CD4-positive, alpha-beta T cell treated with Interleukin-6 at 100 ng/mL for 8 hours (primary cell): ENCODE data around the gene MEGF11.
A peak's percentile ranks its signal among the peaks of the same experiment; 100 is the strongest.

Source experiments
- DNase-seq: peaks from one replicate; pipeline ENCODE4 v3.0.0-alpha.2; 2020; ENCODE audit warnings: mixed read lengths, low spot score

MEGF11 gene

DNA sequence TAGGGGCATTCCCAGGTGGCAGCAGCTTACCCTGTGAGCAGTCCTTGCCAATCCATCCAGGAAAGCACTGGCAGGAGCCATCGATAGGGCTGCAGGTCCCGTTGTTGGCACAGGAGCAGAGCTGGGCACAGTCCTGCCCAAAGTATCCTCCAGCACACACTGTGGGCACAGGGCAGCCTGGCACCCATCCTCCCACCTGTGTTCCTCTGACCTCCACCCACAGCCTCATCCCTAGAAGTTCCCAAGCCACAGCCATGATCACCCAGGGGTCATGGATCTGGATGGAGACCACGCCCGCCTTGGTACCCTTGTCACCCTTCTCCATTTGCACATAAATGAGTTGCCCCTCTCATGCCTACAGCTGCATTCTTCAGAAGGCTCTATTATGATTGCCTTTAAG, 335.6 kb downstream of the MEGF11 start:
- no peak for DNase-seq

DNA sequence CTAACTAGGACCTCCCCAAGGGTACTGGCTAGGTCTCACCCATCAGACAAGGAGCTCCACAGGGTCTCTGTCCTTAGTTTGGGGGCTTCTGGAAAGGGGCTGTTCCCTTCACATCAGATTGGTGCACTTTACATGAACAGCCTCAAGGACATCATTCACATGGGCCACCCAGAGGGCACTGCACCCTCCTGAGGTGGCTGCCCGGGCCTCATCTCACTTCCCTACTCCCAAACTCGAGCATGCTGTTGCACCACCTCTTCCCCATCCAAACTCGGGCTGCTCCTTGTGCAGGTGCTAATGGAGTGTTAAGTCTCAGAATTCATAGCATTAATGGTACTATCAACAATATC, 336.2 kb downstream of the MEGF11 start:
- DNase-seq = no peak

DNA sequence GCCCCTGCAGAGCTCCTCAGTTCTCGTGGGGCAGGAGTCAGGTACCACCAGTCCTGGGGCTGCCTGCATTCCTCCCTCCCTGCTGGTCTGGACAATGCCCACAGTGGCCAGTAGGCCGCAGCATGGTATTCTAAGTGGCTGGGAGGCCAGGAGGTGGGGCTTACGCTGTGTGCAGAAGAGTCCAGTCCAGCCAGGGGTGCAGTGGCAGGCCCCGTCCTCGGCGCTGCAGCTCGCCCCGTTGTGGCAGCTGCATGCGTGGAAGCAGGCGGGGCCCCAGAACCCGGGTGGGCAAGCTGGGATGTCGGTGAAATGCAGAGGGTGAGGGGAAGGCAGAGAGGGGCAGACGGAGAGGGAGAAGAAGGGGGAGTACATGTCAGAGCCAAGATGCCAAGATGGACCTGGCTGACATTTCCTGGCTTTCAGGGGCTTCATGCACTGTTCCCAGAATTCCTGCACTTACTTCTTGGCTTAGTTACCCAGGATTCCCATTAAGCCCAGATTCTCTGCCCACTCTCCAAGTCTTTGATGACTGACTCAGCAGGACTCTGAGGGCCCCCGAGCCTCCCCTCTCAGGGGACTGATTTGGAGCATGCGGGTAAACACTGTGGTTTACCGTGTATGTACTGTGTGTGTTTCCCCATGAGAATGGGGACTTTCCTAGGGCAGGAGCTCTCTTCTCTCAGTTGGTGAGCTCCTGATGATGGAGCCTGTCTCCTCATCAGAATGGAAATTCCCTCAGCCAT, 336.7 kb downstream of the MEGF11 start:
- no peak for DNase-seq

DNA sequence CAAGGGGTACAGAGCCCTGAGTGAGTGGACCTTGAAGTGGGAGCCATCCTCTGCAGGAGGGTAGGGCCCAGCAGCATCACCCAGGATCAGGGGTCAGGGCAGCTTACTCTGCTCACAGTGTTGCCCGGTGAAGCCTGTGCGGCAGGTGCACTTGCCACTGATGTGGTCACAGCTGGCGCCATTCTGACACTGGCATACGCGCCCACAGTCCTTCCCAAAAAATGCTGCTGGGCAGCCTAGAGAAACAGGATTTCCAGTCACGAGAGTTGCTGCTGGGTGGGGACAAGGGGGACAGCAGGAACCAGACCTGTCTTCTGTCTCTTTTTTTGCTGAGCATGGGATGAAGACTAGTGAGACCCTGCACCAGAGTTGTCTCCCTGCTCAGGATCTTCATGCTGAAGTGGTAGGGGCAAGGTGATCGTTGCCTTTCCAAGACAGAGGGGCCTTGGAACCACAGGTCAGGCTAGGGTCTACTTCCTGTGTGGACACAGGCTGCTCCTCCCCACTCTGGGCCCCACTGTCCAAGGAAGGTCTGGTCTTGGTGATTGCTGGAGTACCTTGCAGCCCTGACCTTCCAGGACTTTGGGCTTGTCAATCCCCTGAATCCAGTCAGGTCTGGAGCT, 337.4 kb downstream of the MEGF11 start:
- no peak for DNase-seq

DNA sequence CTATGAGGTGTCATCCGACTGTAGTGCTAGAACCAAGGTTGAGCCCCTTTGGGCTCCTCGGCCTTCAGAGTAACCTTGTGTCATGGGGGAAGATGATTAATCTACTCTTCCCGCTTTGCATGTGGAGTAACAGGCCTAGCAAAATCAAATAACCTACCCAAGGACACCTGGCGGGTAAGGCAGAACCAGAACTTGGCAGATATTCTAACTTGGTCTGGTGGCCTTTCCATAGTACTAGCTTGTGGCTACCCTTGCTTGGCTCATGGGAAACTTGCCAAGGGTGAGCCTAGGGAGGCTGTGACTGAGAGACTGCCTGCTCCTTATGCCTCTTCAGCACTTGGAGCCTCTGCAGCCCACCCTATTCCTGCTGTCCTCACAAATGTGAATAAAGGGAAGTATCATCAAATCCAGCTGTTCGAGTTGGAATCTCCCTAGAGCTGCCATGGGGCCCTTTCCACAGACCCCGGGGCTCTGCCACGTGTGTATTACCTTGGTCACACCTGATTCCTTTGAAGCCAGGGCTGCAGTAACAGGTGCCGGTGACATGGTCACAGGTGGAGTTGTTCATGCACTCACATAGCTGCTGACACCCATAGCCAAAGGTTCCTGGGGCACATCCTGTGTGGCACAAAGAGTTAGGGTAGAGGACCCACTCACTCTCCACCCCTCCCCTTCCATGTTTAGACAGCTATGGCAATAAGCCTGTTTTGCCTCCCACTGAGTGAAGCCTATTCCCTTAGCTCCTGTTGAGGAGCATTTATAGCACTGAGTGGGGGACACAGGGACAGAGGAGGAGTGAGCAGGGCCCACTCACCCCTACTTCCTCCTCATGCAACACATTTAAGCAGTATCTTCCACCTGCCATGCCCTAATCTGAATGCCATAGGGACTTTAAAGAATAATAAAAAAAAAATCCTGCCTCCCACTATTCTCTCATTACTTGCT, 338.3 kb downstream of the MEGF11 start:
- DNase-seq = no peak

DNA sequence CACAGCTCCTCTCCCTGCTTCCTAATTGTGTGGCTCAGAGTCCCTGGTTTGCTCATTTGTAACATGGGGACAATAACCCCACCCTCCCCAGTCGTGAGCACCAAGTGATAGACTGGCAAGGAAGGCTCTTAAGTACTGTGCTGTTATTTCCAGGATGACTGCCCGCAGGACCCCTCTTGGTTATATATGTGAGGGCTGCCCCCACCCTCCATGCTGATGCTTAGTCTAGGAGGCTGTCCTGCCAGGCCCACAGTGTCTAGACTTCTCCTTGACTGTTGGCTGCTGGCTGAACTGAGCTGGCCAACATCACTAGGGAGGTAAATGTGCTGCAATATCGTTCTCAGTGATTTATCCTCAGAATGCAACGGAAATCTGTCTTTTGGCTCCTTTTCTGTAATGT, 339.2 kb downstream of the MEGF11 start:
- no peak for DNase-seq

DNA sequence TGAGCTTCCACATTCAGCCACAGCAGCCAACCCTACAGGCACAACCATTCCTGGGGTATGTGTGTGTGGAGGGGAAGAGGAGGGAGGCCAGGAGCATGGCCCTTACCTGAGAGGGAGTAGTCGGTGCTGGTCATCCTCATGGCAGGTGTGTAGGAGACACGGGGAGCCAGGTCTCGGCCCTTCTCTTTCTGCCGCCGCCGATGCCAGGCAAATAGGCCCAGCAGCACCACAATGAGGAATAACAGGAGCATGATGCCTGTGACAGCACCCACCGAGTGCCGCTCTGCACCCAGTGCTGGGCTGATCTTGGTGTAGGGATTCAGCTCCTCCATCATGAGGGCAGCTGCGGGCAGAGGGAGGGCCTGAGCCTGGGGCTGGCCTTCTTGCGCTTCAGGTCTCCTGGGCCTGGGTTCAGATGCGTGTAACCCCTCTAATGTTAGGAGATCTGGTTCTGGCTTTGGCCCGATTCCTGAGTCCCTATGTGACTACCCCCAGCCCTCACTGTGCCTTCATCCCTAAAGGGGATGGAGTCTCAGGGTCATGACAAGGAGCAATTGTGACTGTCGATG, 339.8 kb downstream of the MEGF11 start:
- no peak for DNase-seq

DNA sequence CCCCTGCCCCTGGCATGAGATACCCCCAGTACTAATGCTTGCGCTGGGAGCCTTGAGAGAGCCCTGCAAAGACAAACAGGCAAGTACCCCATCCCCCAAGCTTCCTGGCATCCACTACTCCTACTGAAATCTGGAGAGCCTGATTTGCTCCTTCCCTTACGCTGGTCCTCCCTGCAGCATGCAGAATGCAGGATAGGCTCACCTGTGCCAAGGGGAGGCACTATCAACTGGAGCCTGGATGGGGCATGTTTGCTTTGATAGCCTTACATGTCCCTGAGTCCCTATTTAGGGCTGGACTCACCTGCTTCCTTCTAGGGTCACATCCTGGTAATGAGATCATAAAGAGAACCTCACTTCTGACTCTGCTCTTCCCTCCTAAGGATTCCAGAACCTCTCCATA, 341.3 kb downstream of the MEGF11 start:
- no peak for DNase-seq

DNA sequence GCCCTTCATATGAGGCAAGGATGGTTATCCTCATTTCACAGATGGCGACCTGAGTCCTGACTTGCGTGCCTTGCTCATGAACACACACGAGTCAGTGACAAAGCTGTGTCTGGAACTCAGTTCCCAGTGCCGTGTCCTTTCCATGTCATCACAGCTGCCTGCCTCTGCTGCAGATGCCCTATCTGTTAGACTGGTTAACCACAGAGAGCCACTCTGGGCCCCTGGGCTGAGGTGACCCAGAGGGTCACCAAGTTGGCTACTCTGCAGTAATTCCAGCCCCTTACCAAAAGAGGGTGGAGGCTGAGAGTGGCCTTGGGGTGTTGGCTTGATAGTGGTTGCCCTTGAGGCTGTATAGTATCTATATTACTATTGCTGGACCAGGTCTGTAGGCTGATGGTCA, 343.2 kb downstream of the MEGF11 start:
- DNase-seq = no peak

DNA sequence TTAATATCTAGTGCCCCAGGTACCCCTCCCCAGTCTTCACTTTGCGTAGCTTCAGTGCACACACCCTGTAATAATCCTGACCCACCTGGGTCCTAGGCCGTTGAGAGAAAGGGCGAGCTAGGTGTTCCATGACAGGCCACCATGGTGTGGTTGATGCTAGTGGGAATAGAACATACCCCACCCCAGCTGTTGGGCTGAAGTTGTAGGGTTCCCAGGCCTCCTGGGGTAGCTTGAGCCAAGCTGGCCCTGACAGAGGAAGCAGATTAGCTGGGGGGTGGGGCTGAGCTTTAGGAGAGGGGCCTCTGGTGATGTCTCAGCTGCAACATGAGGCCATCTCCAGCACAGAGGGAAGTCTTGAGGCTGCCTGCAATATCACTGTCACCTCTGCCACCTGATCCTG, 343.7 kb downstream of the MEGF11 start:
- DNase-seq = no peak

DNA sequence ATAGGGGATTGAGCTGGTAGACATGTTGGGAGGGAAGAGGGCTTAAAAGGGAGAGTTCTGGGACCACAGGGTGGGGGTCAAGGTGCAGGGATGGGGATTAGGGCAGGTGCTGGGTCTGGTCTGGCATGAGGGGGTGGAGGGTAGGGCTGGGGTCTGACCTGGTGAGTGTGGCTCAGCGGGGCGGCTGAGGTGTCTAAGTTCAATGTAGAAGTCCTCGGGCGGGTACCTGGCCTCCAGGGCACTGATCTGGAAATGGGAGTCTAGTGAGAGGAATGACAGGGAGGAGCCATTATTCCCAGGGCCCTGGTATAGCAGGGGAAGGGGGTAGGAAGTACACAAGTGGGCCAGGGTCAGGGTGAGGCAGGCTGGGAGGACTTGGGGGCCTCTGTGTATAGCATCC, 344.7 kb downstream of the MEGF11 start:
- DNase-seq = no peak

DNA sequence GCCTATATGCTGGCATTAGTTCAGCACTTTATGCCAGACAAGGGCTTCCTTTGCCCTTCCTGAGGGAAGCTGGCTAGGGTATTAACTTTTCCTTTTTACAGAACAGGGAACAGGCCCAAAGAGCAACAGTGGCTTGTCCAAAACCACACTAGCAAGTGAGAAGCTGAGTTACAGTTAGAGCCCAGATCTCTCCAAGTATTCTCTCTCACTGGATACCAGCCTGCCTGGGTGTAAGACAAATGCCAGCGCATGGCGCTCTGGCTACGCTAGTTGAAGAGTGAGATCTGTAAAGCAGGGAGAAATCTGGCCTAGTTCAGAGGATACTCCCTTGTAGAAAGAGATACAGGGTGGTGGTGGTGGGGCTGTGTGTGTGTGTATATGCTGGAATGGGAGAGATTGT, 345.9 kb downstream of the MEGF11 start:
- no peak for DNase-seq

DNA sequence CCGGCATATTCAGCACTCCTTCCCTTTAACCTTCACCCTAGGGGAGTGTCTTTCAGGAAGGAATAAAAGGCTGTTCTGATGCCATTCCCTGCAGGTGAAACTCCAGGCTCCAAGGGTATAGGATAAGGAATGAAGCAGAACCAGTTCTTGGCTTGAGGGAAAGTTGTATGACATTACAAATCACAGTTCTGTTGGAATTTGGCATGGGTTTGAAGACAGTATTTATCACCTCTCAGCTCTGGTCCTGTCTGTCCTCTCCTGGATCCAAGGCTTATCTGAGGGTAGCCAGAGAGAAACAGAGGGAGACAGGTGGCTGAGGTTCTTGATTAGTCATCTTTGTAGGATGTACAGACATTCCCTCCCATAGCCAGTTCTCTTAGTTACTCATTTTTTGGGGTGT, 347.2 kb downstream of the MEGF11 start:
- no peak for DNase-seq

DNA sequence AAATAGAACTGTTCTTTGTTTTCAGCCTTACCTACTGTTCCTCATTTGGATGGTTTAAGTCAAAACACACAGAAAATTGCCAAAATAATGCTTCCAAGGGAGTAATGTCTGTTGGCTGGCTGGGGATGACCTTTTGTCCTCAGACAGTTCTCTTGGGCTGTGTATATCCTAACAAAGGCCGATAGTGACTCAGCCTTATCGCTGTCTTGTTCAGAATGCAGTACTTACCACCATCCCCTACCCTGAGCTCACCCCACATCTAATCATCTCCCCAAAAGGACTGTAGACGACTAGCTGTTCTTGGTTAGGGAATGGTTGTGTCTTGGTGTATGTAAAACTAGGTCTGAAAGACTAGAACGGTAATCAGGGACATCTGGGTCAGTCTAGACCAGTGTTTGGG, 349.2 kb downstream of the MEGF11 start:
- no peak for DNase-seq

DNA sequence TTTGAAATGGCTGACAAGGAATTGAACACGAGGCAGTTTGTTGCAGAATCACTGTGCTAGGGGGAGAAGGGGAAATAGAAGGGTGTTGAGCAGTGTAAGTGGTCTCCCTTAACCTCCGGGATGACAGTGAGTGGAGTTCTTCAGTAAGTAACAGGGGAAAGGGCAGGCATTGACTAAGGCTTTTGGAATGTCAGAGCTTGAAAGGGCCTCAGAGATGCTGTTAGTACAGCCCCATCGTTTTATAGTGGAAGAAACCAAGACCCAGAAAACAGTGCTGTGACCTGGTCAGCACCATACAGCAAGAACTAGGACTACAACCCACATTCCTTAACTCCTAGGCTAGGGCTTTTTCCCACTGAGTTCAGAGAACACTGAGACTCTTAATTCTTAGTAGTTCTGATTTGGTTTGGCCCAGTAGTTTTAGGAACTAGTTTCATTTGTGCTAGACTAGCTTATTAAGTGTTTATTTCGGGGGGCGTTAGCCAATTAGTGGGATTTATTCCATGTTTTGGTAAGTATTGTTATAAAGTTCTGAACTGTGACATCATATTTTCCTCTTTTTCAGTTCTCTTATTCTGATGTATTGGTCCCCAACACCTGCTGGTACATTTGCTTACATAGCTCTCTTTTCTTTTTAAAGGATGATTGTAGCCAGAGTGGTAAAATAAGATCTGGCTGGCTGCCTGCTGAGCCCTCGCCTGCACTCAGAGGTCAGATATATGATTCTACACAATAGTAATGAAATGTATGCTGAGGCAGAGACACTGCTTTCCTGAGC, 350.1 kb downstream of the MEGF11 start:
- DNase-seq = no peak

DNA sequence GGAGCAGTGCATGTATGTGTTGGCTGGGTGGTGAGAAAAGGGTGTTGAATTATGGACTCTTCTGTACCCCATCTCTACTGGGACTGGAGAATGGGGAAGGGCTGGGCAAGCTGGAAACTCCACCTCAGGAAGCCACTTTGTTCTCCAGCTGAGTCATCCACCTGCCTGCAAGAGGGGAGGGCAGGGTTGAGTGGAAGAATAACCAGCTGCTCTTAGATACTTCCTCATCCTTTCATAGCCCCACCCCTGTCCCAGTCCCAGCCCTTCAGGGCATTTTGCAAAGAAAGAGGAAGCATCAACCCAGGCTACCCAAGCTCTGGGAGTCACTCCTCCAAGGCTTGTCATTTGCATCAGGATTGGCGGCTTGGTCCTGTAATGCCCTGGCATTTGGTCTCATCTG, 351.2 kb downstream of the MEGF11 start:
- DNase-seq = peak; percentile 11

DNA sequence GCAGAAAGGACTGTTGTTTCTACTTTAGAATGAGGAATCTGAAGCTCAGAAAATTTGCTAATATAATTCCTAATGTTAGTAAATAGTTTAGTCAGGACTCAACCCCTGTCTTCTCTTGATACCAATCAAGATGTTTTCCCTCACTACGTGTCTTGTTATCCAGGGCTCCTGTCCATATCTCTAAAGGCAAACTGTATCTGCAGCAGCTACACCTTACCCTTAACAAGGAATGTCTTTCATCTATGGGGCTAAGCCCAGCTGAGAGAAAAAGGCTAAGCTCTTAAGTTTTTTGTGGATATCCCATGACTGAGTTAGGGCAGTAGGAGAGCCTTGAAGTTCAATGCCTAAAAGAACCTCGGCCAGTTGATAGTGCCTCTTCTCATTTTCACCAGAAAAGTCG, 351.7 kb downstream of the MEGF11 start:
- no peak for DNase-seq

DNA sequence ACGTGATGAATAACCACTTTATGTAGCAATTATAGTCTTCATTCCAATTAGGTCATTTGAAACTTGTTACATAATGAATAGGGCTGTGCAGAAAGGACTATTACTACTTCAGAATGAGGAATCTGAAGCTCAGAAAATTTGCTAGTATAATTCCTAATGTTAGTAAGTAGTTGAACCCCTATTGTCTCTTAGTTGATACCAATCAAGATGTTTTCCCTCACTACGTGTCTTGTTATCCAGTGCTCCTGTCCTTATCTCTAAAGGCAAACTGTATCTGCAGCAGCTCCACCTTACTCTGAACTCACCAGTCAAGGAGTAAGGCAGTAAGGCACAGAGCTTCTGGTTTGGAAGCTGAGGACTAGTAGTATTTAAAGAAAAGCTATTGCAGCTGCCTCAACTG, 352.2 kb downstream of the MEGF11 start:
- DNase-seq = no peak

DNA sequence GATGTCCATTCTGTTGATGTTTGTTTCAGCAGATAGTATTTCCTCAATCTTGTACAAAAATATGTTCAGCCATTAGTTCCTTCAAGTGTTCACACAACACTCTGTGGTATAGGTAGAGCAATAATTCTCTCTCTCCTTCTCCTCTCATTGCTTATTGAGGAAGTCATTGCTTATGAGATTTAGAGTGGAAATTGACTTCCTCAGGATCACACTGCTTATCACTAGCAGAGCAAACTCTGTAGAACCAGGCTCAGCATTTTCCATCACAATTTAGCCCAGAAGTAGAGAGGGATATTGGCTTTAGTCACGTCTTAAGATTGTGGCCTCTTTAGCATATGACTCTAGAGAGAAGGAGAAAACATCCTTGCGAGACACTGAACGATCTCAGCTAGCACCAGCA, 353.1 kb downstream of the MEGF11 start:
- no peak for DNase-seq

DNA sequence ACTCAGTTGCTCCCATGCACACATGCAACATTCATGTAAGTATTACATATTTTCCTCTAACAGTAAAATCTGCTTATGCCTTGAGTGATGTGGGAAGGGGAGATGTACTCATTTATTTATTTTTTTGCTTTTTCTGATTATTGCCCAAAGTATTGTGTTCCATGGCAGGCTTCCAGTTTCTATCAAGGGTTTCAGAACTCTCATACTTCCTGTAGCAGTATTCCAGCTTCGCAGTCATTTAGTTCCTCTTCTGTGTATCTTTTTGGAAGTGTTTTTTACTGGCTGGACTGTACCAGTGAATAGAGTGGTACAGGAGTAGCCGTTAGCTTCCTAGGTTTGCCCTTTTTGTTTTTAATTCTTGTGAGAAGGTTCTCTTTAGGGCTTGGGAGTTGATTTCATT, 357.3 kb downstream of the MEGF11 start:
- DNase-seq = no peak

DNA sequence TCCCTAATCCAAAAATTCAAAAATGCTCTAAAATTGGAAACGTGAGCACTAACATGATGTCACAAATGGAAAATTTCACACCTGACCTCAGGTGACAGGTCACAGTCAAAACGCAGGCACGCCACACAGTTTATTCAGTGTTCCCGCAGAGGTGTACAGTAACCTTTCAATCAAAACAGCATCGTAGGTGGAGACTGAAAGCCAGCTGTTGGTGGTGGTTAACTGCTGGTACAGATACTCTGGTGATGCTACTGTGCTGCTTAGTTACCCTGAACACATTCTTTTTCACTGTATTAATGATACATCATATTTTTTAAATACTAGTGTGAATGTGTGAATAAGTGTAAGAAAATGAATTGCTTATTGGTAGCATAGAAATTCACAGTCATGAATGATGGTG, 360.5 kb downstream of the MEGF11 start:
- DNase-seq = no peak

DNA sequence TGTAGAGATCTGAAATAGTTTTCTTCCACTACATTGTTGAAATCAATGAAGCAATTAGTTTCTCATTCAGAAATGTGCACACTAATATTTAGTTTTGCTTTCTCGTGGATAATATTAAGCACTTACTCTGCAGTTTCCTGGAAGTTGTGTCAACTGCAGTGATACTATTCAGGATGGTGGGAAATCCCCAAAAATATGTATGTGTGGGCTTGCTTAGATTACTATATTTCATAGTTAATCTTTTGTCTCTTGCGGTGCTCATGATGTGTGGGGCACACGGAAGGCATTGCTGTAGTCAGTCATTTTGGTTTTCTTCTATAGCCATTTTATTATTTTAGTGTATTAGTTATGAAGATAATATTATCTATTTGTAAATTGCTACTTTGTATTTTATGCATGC, 364.6 kb downstream of the MEGF11 start:
- DNase-seq = no peak
